IgD-negative memory B cell (primary cell): ENCODE measurements around the gene GPX4. TPM values are rescaled to one million over a fixed set of nuclear protein-coding genes. Genes with fewer than 3 reads are reported as not detected.
A peak's percentile ranks its signal among the peaks of the same experiment; 100 is the strongest.

Experiments
- H3K27ac Mint-ChIP-seq, 3 donors: one replicate each; pipeline ENCODE4 v1.8.0; 2020 to 2022; ENCODE audit warnings: mild to moderate bottlenecking in 3 of 3, mixed read lengths in 3 of 3, moderate library complexity in 1 of 3
- H3K27me3 Mint-ChIP-seq: one replicate; pipeline ENCODE4 v1.8.0; 2021; ENCODE audit warnings: mixed read lengths
- H3K36me3 Mint-ChIP-seq: one replicate; pipeline ENCODE4 v1.8.0; 2020; ENCODE audit warnings: mild to moderate bottlenecking, mixed read lengths
- H3K4me1 Mint-ChIP-seq, 3 donors: one replicate each; pipeline ENCODE4 v1.8.0; 2020 to 2022; ENCODE audit warnings: mixed read lengths in 3 of 3, mild to moderate bottlenecking in 1 of 3
- H3K4me3 Mint-ChIP-seq, 4 donors: one replicate each; pipeline ENCODE4 v1.8.0; 2020 to 2022; ENCODE audit warnings: mild to moderate bottlenecking in 4 of 4, mixed read lengths in 4 of 4, moderate library complexity in 3 of 4
- H3K9me3 Mint-ChIP-seq, 3 donors: one replicate each; pipeline ENCODE4 v1.8.0; 2020 to 2021; ENCODE audit warnings: mixed read lengths in 3 of 3, mild to moderate bottlenecking in 1 of 3
- polyA plus RNA-seq: library from polyadenylated mRNA; unstranded; fragments of 300-500 nt; fragmentation: Illumina TruSeq; gene quantifications from one replicate; pipeline ENCODE4 v1.2.3, GENCODE V29; 2021

GPX4 gene
- polyA plus RNA-seq, 1 donor from 2014 or later = 460 TPM

DNA sequence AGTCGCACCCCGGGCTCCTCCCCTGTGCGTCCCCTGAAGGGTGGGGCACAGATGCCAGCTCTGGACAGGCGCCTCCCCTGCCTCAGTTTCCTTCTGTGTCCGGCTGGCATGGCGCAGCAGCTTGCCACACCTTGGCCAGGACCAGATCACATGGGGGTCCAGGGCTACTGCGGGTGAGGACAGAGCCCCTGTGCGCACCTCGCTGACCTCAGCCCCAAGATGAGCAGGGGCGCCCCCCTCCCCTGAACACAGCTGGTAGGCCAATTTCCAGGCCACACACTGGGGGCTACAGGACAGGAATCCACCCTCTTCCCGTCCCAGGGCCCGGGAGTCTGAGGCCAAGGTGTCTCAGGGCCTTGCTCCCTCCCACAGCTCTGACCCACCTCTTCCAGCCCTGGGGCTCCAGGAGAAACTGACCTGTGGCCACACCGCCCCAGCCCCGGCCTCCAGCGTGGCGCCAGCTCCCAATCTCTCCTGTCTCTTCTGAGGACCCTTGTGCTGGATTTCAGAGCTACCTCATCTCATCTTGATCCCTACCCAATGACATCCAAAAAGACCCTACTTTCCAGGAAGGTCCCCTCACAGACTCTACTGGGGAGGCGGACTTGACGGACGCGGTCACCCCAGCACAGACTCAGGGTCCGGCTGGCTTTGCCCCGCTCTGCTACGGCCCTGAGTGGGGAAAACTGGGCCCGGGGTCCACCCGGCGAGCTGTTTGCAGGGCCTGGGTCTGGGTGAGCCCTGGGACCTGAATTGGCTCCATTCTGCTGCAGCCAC lies 42.0 kb downstream of the GPX4 start:
- Mint-ChIP-seq H3K4me1 (peaks cover 0 to 1% (median 1%) of the 10 kb centered on the region in 3 donors), H3K36me3 (peaks cover 3% of the 10 kb centered on the region), H3K4me3 (peak overlapping the region in 1 of 4 donors; percentile 28), H3K9me3 (no peaks in the 10 kb centered on the region), H3K27ac (peak overlapping the region in 1 of 3 donors; percentile 16), H3K27me3 (no peaks in the 10 kb centered on the region)

- H3K36me3 Mint-ChIP-seq = peaks cover 3% of the 10 kb centered on the region
- peaks cover 0 to 1% (median 1%) of the 10 kb centered on the region in 3 donors for H3K4me1 Mint-ChIP-seq
- H3K9me3 Mint-ChIP-seq = no peaks in the 10 kb centered on the region
- H3K27ac Mint-ChIP-seq = no peak overlapping the region
- no peak overlapping the region for H3K4me3 Mint-ChIP-seq
- no peaks in the 10 kb centered on the region for H3K27me3 Mint-ChIP-seq
These were observed 42.6 kb downstream of the GPX4 start for GRCh38 chr19:1146412-1146699.

GRCh38 chr19:1146858-1147780 lies 43.3 kb downstream of the GPX4 start:
- no peaks in the 10 kb centered on the region for H3K9me3 Mint-ChIP-seq
- H3K27me3 Mint-ChIP-seq = no peaks in the 10 kb centered on the region
- peaks cover 0 to 1% (median 1%) of the 10 kb centered on the region in 3 donors for H3K4me1 Mint-ChIP-seq
- H3K4me3 Mint-ChIP-seq = no peak overlapping the region
- peaks cover 3% of the 10 kb centered on the region for H3K36me3 Mint-ChIP-seq
- H3K27ac Mint-ChIP-seq = peak overlapping the region in 1 of 3 donors; percentile 31

- H3K4me1 Mint-ChIP-seq = peaks cover 0 to 1% (median 1%) of the 10 kb centered on the region in 3 donors
- no peaks in the 10 kb centered on the region for H3K27me3 Mint-ChIP-seq
- H3K36me3 Mint-ChIP-seq = peaks cover 3% of the 10 kb centered on the region
- H3K27ac Mint-ChIP-seq = peak overlapping the region in 1 of 3 donors; percentile 31
- no peak overlapping the region for H3K4me3 Mint-ChIP-seq
- no peaks in the 10 kb centered on the region for H3K9me3 Mint-ChIP-seq
These were observed 44.2 kb downstream of the GPX4 start for GRCh38 chr19:1147934-1148549.

DNA sequence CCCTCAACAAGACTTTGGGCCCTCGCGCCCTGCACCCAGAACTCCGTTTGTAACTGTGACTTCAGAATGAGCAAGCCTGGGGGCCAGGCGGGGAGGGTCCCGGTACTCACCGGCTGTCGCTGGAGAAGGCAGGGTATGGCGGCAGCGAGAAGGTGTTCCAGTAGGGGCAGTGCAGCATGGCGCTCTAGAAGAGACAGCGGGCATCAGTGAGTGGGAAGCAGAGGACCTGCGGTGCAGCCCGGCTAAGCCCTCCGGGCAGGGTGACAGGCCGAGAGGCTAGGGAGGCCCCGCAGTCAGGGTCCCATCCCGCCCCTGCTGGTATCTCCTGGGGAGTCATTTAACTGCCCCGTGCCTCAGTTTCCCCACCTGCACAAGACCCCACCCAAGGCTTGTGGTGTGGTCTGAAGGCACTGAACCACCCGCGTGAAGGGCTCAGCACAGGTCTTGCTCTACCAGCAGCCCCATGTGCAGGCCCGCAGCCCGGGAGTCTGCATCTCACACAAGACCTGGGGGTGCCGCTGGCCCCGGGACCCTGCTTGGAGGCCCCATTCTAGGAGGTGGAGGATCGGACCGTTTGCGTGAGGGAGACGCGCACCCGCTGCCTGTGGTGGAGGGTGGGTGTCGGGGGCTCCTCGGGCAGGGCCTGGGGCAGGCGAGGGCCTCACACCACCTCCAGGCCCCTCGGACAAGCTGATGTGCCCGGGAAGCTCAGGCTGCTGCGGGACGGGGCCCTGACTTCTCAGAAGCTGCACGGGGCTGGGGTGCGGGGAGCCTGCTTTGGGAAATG lies 45.7 kb downstream of the GPX4 start:
- H3K27me3 Mint-ChIP-seq = no peaks in the 10 kb centered on the region
- peaks cover 0 to under 1% (median under 1%) of the 10 kb centered on the region in 3 donors for H3K4me1 Mint-ChIP-seq

DNA sequence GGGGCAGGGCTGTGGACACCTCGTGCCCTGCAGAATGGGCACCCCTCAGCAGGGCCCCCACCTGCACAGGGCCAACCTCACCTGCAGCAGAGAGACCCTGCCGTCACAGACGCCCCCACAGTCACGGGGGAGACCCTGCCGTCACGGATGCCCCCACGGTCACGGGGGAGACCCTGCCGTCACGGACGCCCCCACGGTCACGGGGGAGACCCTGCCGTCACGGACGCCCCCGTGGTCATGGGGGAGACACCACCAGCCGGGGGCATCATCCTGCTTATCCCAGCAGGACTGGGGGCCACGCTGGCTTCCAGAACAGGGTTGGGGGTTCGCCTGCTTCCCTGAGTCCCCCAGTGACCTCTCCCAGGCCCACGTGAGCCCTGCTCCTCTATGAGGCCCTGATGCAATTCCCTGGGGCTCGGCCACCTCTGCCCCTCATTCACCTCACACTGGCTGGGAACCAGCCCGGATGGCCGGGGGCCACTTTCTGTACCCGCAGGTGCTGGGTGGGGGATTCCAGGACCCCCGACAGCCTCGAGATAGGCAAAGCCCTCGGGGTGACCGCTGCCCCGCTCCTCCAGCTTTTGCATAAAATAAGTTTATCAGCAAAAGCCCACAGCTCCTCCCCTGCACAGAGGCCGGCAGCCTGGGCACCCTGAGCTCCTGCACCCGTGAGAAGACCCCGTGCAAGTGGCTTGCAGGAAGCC lies 46.7 kb downstream of the GPX4 start:
- Mint-ChIP-seq H3K27ac (peak overlapping the region in 1 of 3 donors; percentile 16), H3K4me1 (no peaks in the 10 kb centered on the region), H3K9me3 (no peaks in the 10 kb centered on the region), H3K4me3 (no peak overlapping the region), H3K27me3 (no peaks in the 10 kb centered on the region), H3K36me3 (no peaks in the 10 kb centered on the region)

More for the DNA sequence above, 45.7 kb downstream of the GPX4 start:
- no peak overlapping the region for H3K27ac Mint-ChIP-seq
- peaks cover 3% of the 10 kb centered on the region for H3K36me3 Mint-ChIP-seq
- H3K9me3 Mint-ChIP-seq = no peaks in the 10 kb centered on the region
- no peak overlapping the region for H3K4me3 Mint-ChIP-seq

- peak overlapping the region in 1 of 3 donors; percentile 16 for H3K27ac Mint-ChIP-seq
- no peaks in the 10 kb centered on the region for H3K27me3 Mint-ChIP-seq
- H3K36me3 Mint-ChIP-seq = no peaks in the 10 kb centered on the region
- no peak overlapping the region for H3K4me3 Mint-ChIP-seq
- H3K9me3 Mint-ChIP-seq = no peaks in the 10 kb centered on the region
- no peaks in the 10 kb centered on the region for H3K4me1 Mint-ChIP-seq
These were observed 47.4 kb downstream of the GPX4 start for GRCh38 chr19:1151037-1151724.

GRCh38 chr19:1151917-1152587 lies 48.3 kb downstream of the GPX4 start:
- Mint-ChIP-seq H3K27me3 (no peaks in the 10 kb centered on the region), H3K27ac (no peak overlapping the region), H3K36me3 (no peaks in the 10 kb centered on the region), H3K9me3 (no peaks in the 10 kb centered on the region), H3K4me1 (no peaks in the 10 kb centered on the region), H3K4me3 (no peak overlapping the region)

- Mint-ChIP-seq H3K9me3 (no peaks in the 10 kb centered on the region), H3K4me1 (no peaks in the 10 kb centered on the region), H3K36me3 (no peaks in the 10 kb centered on the region), H3K27ac (no peak overlapping the region), H3K27me3 (no peaks in the 10 kb centered on the region), H3K4me3 (no peak overlapping the region)
These were observed 50.3 kb downstream of the GPX4 start for GRCh38 chr19:1153891-1154730.

GRCh38 chr19:1154731-1155351 lies 51.0 kb downstream of the GPX4 start:
- Mint-ChIP-seq H3K4me1 (no peaks in the 10 kb centered on the region), H3K9me3 (no peaks in the 10 kb centered on the region), H3K36me3 (no peaks in the 10 kb centered on the region), H3K27ac (no peak overlapping the region), H3K4me3 (no peak overlapping the region), H3K27me3 (no peaks in the 10 kb centered on the region)

GRCh38 chr19:1155352-1156304 lies 51.8 kb downstream of the GPX4 start:
- no peak overlapping the region for H3K4me3 Mint-ChIP-seq
- no peaks in the 10 kb centered on the region for H3K36me3 Mint-ChIP-seq
- H3K4me1 Mint-ChIP-seq = peaks cover 0 to 2% (median 0%) of the 10 kb centered on the region in 3 donors
- H3K27ac Mint-ChIP-seq = no peak overlapping the region
- no peaks in the 10 kb centered on the region for H3K27me3 Mint-ChIP-seq
- H3K9me3 Mint-ChIP-seq = no peaks in the 10 kb centered on the region
